ENCODE measurements around the gene FAM3B.

- TF ChIP-seq POLR2A (IDR thresholded peaks at IDR 0.05) (no peak), CTCF (IDR thresholded peaks at IDR 0.05) (no peak)
Observed at GRCh38 chr21:41315726-41316125, 875 bp upstream of the FAM3B start.
